ENCODE results near the gene ADAM30.

Gene ADAM30

GRCh38 chr1:119909890-119910596 is 13.7 kb upstream of the ADAM30 start:
- Histone ChIP-seq H3K4me1 (ENCODE audit: control insufficient read depth, insufficient read depth, low read length, unreplicated experiment) (no peaks in the 10 kb centered on the region), H3K36me3 (ENCODE audit: insufficient read depth, low read length) (peaks cover 23% of the 10 kb centered on the region), H2AFZ (ENCODE audit: low read length, unreplicated experiment) (no peak overlapping the region), H3K27me3 (ENCODE audit: insufficient read depth, low read length) (no peaks in the 10 kb centered on the region), H3K79me2 (ENCODE audit: control insufficient read depth, insufficient read depth, low read length, unreplicated experiment) (no peaks in the 10 kb centered on the region), H3K4me3 (ENCODE audit: low read depth, low read length) (no peak overlapping the region), H3K27ac (ENCODE audit: low read depth, low read length) (no peak overlapping the region)

DNA sequence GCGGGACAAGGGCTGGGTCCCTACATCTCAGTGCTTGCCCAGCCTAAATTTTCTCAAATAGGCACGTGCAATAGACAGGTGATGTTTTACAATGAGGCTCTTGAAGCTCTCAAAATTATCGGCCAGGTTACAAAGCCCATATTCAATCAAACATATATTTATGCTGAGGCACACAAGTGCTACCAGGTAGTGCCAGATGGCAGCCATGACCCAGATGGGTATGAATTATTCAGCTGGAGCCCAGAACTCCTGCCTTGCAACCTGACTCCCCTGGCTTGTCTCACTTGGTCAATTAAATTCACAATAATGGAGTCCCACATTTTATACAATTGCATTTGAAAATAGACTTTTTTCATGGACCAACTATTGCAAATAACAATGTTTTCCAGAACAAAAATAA is 12.3 kb upstream of the ADAM30 start:
- H3K27ac ChIP-seq (ENCODE audit: low read depth, low read length), result no peak overlapping the region
- H3K27me3 ChIP-seq (ENCODE audit: insufficient read depth, low read length), result peaks cover 4% of the 10 kb centered on the region; the same call in 1 of the 2 replicates
- no peaks in the 10 kb centered on the region for H3K4me1 ChIP-seq (ENCODE audit: control insufficient read depth, insufficient read depth, low read length, unreplicated experiment)
- H3K79me2 ChIP-seq (ENCODE audit: control insufficient read depth, insufficient read depth, low read length, unreplicated experiment), result no peaks in the 10 kb centered on the region
- H3K4me3 ChIP-seq (ENCODE audit: low read depth, low read length), result no peak overlapping the region
- H3K36me3 ChIP-seq (ENCODE audit: insufficient read depth, low read length), result peaks cover 13% of the 10 kb centered on the region
- H2AFZ ChIP-seq (ENCODE audit: low read length, unreplicated experiment), result no peak overlapping the region

- Histone ChIP-seq H3K27me3 (ENCODE audit: insufficient read depth, low read length) (peaks cover 4% of the 10 kb centered on the region; the same call in 1 of the 2 replicates), H2AFZ (ENCODE audit: low read length, unreplicated experiment) (no peak overlapping the region), H3K4me1 (ENCODE audit: control insufficient read depth, insufficient read depth, low read length, unreplicated experiment) (no peaks in the 10 kb centered on the region), H3K27ac (ENCODE audit: low read depth, low read length) (no peak overlapping the region), H3K36me3 (ENCODE audit: insufficient read depth, low read length) (peaks cover 10% of the 10 kb centered on the region; the same call in 1 of the 2 replicates), H3K4me3 (ENCODE audit: low read depth, low read length) (no peak overlapping the region), H3K79me2 (ENCODE audit: control insufficient read depth, insufficient read depth, low read length, unreplicated experiment) (no peaks in the 10 kb centered on the region)
Observed at GRCh38 chr1:119906927-119907652, 10.8 kb upstream of the ADAM30 start.

GRCh38 chr1:119903443-119903835 is 7.1 kb upstream of the ADAM30 start:
- H3K4me1 ChIP-seq (ENCODE audit: control insufficient read depth, insufficient read depth, low read length, unreplicated experiment), result no peaks in the 10 kb centered on the region
- no peak overlapping the region for H3K27ac ChIP-seq (ENCODE audit: low read depth, low read length)
- H2AFZ ChIP-seq (ENCODE audit: low read length, unreplicated experiment), result no peak overlapping the region
- H3K4me3 ChIP-seq (ENCODE audit: low read depth, low read length), result no peak overlapping the region
- no peaks in the 10 kb centered on the region for H3K79me2 ChIP-seq (ENCODE audit: control insufficient read depth, insufficient read depth, low read length, unreplicated experiment)
- H3K36me3 ChIP-seq (ENCODE audit: insufficient read depth, low read length), result 0 out of 2 replicates have a peak, but pooled peaks cover 4% of the 10 kb centered on the region
- peaks cover 4% of the 10 kb centered on the region; the same call in 1 of the 2 replicates for H3K27me3 ChIP-seq (ENCODE audit: insufficient read depth, low read length)

GRCh38 chr1:119902775-119903442 is 6.6 kb upstream of the ADAM30 start:
- H3K79me2 ChIP-seq (ENCODE audit: control insufficient read depth, insufficient read depth, low read length, unreplicated experiment), result no peaks in the 10 kb centered on the region
- H3K36me3 ChIP-seq (ENCODE audit: insufficient read depth, low read length), result 0 out of 2 replicates have a peak, but pooled peaks cover 4% of the 10 kb centered on the region
- H2AFZ ChIP-seq (ENCODE audit: low read length, unreplicated experiment), result no peak overlapping the region
- H3K27ac ChIP-seq (ENCODE audit: low read depth, low read length), result no peak overlapping the region
- peaks cover 5% of the 10 kb centered on the region for H3K27me3 ChIP-seq (ENCODE audit: insufficient read depth, low read length)
- no peak overlapping the region for H3K4me3 ChIP-seq (ENCODE audit: low read depth, low read length)
- H3K4me1 ChIP-seq (ENCODE audit: control insufficient read depth, insufficient read depth, low read length, unreplicated experiment), result no peaks in the 10 kb centered on the region

DNA sequence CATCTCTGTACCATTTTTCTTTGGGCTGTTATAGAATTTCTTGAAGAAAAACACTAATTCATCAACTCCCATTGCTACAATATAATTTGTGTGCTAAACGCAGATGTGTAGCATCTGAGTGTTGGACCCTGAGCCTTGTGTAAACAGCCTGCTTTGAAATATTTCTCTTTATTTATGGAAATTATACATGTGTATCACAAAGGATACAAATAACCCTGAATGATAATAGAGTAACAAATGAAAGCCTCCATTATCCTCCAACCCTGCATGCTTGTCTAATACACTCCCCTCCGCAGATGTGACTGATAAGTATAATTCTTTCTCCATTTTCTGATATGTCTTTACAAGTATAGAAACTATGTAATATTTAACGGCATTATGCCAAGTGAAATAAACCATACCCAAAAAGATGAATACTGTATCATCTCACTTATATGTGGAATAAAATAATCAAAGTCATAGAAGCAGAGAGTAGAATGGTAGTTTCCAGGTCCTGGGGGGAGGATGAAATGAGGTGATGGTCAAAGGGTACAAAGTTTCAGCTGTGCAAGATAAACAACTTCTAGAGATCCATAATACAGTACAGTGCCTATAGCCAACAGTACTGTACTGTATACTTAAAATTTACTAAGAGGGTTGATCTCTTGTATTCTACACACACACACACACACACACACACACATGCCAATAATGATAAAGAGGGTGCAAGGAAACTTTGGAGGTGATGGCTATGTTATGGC is 2.8 kb upstream of the ADAM30 start:
- Histone ChIP-seq H3K79me2 (ENCODE audit: control insufficient read depth, insufficient read depth, low read length, unreplicated experiment) (no peaks in the 10 kb centered on the region), H3K4me3 (ENCODE audit: low read depth, low read length) (no peak overlapping the region), H3K4me1 (ENCODE audit: control insufficient read depth, insufficient read depth, low read length, unreplicated experiment) (no peaks in the 10 kb centered on the region), H3K27me3 (ENCODE audit: insufficient read depth, low read length) (peaks cover 17% of the 10 kb centered on the region), H2AFZ (ENCODE audit: low read length, unreplicated experiment) (no peak overlapping the region), H3K36me3 (ENCODE audit: insufficient read depth, low read length) (no peaks in the 10 kb centered on the region), H3K27ac (ENCODE audit: low read depth, low read length) (no peak overlapping the region)

DNA sequence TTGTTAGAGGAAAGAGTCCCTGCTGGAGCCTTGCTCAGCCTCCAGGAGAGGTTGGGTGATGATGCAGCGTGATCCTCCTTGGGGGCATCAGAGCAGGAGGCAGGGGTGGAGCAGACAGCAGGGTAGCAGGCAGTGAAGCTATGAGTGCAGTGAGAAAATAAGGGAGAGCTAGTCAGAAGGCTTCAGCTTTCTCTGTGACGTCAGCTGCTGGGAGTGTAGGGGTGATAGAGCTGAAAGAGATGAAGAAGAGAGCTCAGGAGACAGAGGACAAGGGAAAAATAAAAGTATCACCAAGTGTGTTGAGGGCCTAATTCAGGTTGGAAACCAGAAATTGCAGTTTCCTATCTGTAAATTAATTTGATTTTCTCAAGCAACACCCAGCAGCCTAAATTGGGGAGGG is 2.2 kb upstream of the ADAM30 start:
- no peak overlapping the region for H3K27ac ChIP-seq (ENCODE audit: low read depth, low read length)
- no peaks in the 10 kb centered on the region for H3K4me1 ChIP-seq (ENCODE audit: control insufficient read depth, insufficient read depth, low read length, unreplicated experiment)
- no peak overlapping the region for H3K4me3 ChIP-seq (ENCODE audit: low read depth, low read length)
- no peak overlapping the region for H2AFZ ChIP-seq (ENCODE audit: low read length, unreplicated experiment)
- no peaks in the 10 kb centered on the region for H3K36me3 ChIP-seq (ENCODE audit: insufficient read depth, low read length)
- H3K27me3 ChIP-seq (ENCODE audit: insufficient read depth, low read length), result peaks cover 17% of the 10 kb centered on the region
- H3K79me2 ChIP-seq (ENCODE audit: control insufficient read depth, insufficient read depth, low read length, unreplicated experiment), result no peaks in the 10 kb centered on the region

GRCh38 chr1:119895102-119895501 is 1.2 kb downstream of the ADAM30 start:
- Histone ChIP-seq H3K27me3 (ENCODE audit: insufficient read depth, low read length) (peaks cover 17% of the 10 kb centered on the region; the same call in 1 of the 2 replicates), H3K4me1 (ENCODE audit: control insufficient read depth, insufficient read depth, low read length, unreplicated experiment) (no peaks in the 10 kb centered on the region), H3K36me3 (ENCODE audit: insufficient read depth, low read length) (no peaks in the 10 kb centered on the region), H3K27ac (ENCODE audit: low read depth, low read length) (no peak overlapping the region), H3K79me2 (ENCODE audit: control insufficient read depth, insufficient read depth, low read length, unreplicated experiment) (no peaks in the 10 kb centered on the region), H2AFZ (ENCODE audit: low read length, unreplicated experiment) (no peak overlapping the region), H3K4me3 (ENCODE audit: low read depth, low read length) (no peak overlapping the region)

- Histone ChIP-seq H3K79me2 (ENCODE audit: control insufficient read depth, insufficient read depth, low read length, unreplicated experiment) (no peaks in the 10 kb centered on the region), H3K27me3 (ENCODE audit: insufficient read depth, low read length) (peaks cover 17% of the 10 kb centered on the region; the same call in 1 of the 2 replicates), H2AFZ (ENCODE audit: low read length, unreplicated experiment) (no peak overlapping the region), H3K4me3 (ENCODE audit: low read depth, low read length) (no peak overlapping the region), H3K4me1 (ENCODE audit: control insufficient read depth, insufficient read depth, low read length, unreplicated experiment) (no peaks in the 10 kb centered on the region), H3K27ac (ENCODE audit: low read depth, low read length) (no peak overlapping the region), H3K36me3 (ENCODE audit: insufficient read depth, low read length) (no peaks in the 10 kb centered on the region)
Observed at GRCh38 chr1:119893827-119894700, 2.3 kb downstream of the ADAM30 start.
